GM21515 (cell line): Measurements from ENCODE around the gene MAGI2.

Experiments
- ATAC-seq: cut with Tn5 transposase; IDR thresholded peaks from one replicate; pipeline ENCODE4 v1.9.1; 2021; ENCODE audit not compliant: unreplicated experiment

Gene MAGI2

GRCh38 chr7:79272066-79272669 is 181.3 kb downstream of the MAGI2 start:
- peak; percentile 79 for ATAC-seq

DNA sequence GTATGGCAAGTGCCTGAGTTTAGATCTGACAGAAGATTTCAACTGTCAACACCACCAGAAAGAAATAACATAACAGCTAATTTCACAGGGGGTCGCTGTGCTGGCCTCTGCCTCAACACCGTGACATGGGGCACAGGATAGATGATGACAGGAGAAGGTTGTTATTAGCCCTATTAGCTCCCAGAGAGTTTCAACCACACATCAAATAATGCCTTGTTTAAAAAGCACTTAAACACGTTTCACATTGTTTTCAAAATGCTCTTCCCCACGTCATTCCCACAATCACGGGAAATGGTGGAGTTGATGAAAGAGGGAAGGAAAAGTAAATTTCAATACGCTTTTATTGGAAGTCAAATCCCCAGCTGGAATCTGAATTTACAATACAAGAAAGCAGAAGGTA is 184.7 kb downstream of the MAGI2 start:
- ATAC-seq, result no peak

DNA sequence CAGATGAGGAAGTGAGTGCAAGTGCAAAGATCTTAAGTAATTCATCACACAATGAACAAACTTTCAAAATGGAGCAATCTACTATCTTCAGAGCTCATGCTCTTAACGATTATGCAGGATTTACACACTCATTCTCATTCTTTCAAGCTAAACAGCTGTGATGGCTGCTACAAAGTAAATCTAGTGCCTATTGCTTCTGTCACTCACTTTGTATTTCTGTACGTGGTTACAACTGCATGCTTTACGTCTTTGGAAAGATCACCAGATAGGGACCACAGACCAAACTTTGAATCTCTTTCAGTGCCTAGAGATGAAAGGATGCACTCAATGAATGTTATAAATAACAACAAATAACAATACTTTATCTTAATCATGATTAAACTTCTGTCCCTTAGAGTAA is 194.6 kb downstream of the MAGI2 start:
- ATAC-seq, result no peak

GRCh38 chr7:79257959-79258358 is 195.5 kb downstream of the MAGI2 start:
- ATAC-seq, result no peak

DNA sequence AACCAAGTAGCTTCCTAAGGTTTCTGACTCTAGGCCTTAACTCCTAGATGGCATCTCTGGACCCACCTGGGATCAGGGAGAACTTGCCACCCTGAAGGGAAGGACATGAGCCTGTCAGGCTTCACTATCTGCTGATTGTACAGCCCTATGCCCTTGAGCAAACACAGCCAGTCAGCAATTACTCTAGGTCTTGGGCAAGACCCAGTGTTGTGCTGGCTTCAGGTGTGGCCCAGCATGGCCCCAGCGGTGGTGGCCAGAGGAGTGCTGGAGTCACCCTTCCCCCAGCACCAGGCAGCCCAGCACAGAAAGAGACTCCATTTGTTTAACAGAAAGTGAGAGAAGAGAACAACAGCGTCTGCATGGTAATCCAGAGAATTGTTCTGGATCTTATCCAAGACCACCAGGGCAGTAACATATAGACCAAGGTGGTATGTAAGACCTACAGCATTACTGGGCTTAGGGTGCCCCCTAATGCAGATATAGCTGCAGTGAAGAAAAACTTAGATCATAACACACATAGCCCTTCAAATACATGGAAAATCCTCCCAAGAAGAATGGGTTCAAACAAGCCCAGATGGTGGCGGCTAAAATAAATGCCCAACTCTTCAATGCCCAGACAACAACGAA is 207.7 kb downstream of the MAGI2 start:
- no peak for ATAC-seq

DNA sequence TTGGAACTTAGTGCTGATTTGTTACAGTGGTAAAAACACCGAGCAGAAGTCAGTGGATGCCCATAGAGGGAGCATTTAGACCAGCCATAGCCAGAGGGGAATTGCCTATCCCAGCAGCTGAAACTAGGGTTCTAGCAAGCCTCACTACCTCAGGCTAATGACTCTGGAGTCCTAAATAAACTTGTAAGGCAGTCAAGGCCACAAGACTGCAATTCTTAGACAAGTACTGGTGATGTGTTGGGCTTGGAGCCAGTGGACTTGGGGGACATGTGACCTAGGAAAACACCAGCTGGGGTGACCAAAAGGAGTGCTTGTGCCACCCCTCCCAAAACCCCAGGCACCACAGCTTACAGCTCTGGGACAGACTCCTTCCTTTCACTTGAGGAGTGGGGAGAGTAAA is 209.0 kb downstream of the MAGI2 start:
- no peak for ATAC-seq

- ATAC-seq, result no peak
Observed at GRCh38 chr7:79241288-79242060, 212.0 kb downstream of the MAGI2 start.

DNA sequence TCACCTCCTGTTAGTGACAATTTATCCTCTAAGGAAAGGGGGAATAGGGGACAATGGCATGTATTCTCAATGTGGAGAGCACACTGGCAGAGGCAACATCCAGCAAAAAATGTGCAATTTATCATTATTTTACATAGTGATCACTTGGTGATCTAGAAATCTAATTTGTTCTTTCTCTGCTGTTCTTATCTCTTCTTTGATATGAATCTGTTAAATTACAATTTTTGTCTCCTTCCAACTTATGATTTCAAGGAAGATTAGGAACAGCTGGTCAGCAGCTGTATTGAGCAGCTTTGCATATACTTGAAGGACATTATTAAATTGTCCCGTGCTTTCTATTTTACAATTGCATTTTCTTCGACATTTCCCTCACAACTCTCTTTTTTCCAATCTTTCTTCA is 213.1 kb downstream of the MAGI2 start:
- no peak for ATAC-seq

DNA sequence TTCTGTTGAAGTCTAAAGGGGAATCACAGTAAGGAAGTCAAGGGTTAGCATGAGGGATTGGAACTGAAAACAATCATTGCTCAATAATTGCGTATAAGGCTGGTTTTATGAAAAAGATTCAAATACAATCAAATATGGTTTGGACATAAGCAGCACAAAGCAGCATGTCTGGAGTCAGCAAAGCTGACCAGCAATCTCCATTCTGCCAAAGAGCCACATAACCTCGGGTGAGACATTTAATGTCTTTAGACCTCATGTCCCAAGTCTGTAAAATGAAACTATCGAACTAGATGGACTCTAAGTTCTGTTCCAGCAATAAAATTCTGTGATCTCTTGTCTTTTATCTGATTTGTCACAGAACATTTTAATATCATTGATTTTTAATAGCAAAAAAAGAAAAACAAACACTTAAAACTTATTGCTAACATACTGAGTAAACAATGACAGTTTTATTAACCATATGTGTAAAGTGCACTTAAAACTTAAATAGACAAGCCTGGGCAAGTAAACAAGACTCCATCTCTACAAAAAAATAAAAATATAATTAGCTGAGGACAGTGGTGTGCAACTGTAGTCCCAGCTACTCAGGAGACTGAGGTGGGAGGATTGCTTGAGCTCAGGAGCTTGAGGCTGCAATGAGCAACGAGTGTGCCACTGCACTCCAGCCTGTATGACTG is 217.0 kb downstream of the MAGI2 start:
- ATAC-seq, result no peak

DNA sequence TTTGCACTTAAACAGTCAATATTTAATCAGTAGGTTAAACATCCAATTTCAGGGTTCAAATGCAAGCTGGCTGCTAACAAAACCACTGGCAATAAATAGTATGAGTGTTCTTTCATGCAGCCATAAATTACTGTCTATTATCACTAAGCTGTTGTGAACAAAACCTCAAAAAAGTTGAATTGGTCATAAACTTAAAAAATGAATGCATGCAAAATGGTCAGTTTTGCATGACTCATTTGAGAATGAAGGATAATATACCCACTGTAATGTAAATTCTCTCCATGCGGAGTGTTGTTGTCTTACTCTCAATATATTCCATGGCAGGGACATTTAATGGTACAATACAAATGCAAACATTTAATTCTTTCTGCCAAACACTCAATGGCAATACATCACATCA is 226.4 kb downstream of the MAGI2 start:
- ATAC-seq, result no peak

DNA sequence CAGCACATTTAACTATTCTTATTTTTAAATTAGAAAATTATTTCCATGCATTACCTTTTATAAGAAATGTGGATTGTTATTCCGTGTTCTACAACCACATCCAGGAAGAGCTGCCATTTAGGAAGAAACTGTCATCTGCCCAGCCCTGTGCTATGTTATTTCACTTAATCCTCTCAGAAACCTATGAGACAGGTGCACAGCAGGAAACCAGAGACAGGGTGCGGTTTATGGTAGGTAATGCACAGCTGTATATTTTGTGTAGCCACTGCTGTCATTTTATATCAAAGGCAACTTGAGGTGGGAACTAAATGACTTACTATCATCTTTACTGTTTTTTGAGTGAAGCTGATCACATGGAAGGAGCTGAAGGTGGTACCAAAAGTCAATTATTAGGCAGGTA is 232.3 kb downstream of the MAGI2 start:
- ATAC-seq, result no peak

DNA sequence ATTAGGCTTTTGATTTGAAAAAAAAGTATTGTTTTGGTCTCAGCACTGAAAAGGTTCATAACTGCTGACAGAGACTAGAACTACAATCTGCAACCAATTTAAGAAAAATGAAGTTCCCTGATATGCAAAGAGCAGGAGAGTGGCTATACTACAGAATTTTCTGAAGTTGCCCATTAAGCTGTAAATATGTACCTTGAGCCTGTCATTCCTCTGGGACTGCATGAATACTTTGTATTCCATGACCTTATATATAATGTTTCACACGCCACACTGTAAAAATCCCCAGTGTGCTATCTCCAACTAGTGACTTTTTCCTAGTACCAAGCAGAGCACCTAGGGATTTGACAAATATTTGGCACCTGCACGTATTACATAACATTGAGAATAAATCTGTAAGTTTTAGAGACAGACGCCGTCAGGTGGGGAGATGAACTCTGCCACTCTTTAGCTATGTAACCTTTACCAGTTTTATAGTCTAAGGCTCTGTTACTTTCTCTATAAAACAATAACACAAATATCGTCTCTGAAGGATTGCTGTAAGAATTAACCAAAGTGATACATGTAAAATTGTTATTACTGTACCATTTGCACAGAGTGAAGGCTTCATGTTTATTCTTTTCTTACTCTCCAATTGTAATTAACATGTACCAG is 235.4 kb downstream of the MAGI2 start:
- ATAC-seq, result no peak

GRCh38 chr7:79217468-79217867 is 236.0 kb downstream of the MAGI2 start:
- no peak for ATAC-seq

DNA sequence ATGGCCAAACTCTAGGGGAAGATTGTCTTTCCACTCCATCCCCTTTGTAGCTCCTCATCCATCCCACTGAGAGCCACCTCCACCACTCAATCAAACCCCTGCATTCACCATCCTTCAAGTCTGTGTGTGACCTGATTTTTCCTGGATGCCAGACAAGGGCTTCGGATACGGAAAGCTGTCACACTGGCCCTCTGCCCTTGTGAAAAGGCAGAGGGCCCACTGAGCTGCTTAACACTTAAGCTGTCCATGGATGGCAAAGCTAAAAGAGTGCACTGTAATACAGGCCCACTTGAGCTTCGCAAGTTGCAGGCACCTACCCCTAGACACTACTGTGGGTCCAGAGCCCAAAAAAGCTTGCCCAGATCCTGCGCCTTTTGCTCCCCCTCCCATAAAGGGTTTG is 237.2 kb downstream of the MAGI2 start:
- ATAC-seq, result no peak

DNA sequence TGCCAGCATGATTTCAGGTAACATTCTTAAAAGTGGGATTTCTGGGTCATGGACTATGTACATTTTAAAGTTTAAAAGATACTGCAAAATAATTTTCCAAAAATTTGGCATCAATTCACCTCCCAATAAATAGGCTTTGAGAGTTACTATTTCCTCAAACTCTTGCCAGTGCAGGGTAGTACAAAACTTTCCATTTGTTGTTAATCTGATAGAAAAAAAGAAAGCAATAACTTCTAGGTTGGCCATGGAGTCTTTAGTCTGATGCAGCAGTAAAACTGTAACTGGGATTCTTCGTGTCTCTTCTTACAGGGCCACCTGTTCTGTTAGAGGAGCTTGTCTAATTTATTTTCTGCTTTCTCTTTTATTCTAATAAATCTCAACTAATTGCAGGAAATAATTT is 241.1 kb downstream of the MAGI2 start:
- no peak for ATAC-seq

DNA sequence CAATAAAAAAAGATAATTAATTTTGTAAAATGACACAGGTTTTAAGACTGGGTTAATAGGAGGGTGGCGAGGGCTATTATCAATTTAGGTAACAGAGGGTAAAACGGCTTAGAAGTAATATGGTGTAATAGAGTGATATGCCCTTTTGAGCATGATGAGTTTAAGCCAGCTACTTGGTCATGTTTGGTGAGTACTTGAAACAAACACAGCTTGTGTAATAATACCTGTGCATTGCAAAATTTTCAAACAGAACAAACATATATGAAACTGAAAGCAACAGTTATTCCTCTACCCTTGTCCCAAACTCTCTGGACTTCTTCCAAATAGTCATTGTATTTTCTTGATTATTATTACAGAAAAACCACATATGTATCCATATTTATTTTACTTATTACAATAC is 241.7 kb downstream of the MAGI2 start:
- ATAC-seq, result no peak

- ATAC-seq, result no peak
Observed at GRCh38 chr7:79199961-79200360, 253.5 kb downstream of the MAGI2 start.

DNA sequence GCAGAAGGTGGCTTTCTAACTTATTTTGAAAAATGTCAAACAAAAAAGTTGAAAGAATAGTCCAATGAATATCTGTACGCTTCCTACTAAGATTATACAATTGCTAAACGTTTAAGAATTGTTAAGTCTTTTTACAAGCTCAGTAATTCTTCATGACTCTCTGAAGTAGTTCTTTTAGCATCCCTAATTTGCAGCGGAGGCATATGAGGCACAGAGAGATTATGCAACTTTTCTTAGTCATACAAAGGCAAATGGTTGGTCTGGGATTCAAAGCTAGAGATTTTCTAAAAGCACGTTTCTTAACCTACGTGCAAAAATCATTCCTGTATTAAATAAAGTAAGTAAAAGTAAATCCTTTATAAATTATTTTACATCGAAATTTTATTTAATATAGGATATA is 254.2 kb downstream of the MAGI2 start:
- ATAC-seq, result no peak

DNA sequence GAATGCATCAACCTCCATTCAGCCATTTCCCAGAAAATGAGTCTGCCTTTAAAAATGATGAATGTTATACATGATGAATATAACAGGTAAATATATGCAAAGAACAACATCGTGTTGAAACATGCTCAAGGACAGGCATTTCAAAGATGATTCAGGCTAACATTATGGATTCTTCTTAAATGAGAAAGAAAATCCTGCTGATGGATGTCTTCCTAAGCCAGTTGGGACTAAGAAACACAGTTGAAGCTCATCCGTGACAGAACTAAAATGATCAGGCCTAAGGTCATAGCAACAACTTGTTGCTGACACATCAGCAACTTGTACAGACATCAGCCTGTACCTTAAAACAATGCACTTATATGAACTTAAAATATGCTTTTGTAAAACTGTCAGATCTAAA is 267.9 kb downstream of the MAGI2 start:
- no peak for ATAC-seq

GRCh38 chr7:79182283-79182682 is 271.2 kb downstream of the MAGI2 start:
- no peak for ATAC-seq

DNA sequence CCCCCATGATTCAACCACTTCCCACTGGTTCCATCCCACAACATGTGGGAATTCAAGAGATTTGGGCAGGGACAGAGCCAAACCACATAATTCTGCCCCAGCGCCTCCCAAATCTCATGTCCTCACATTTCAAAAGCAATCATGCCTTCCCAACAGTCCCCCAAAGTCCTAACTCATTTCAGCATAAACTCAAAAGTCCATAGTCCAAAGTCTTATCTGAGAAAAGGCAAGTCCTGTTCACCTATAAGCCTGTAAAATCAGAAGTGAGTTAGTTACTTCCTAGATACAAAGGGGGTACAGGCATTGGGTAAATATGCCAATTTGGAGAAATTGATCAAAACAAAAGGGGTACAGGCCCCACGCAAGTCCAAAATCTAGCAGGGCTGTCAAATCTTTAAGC is 272.9 kb downstream of the MAGI2 start:
- no peak for ATAC-seq
